CD4-positive, alpha-beta T cell treated with Interleukin-17A for 1 hour (primary cell): ENCODE measurements around the gene NXPH3.

ENCODE experiments used
- DNase-seq: peaks from one replicate; pipeline ENCODE4 v3.0.0-alpha.2; 2020

Gene NXPH3

DNA sequence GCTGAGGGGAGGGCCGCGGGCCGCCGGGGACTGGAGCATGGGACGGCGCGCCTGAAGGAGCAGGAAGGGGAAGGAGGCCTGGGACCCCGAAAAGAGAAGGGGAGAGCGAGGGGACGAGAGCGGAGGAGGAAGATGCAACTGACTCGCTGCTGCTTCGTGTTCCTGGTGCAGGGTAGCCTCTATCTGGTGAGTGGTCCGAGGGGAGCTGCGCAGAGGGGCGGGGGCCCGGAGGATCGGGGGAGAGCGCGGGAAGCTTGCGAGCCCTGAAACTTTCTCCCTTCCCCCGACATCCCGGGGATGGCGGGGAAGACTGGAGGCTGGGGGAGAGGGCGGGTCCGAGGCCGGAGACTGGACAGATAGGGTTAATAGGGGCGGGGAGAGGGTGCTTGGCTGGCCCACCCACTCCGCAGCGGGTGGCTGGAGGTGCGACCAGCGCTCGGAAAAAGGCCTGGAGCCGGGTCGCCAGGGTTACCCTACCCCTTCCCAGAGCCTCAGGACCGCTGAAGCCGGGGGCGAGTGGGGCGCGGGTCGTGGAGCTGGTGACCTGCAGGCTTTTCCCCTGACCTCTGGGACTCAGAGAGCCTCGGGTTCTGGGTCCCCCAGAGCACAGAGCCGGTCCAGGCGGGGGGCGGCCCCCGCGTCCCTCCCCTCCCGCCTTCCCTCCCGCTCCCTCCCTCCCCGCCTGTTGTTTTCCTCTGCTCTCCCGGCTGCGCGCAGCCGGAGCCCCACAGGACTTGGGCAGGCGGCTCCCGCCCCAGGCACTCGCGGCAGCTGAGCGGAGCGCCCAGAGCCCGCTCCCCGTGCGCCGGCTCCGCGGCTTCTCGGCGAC, 631 bp downstream of the NXPH3 start:
- DNase-seq = no peak

DNA sequence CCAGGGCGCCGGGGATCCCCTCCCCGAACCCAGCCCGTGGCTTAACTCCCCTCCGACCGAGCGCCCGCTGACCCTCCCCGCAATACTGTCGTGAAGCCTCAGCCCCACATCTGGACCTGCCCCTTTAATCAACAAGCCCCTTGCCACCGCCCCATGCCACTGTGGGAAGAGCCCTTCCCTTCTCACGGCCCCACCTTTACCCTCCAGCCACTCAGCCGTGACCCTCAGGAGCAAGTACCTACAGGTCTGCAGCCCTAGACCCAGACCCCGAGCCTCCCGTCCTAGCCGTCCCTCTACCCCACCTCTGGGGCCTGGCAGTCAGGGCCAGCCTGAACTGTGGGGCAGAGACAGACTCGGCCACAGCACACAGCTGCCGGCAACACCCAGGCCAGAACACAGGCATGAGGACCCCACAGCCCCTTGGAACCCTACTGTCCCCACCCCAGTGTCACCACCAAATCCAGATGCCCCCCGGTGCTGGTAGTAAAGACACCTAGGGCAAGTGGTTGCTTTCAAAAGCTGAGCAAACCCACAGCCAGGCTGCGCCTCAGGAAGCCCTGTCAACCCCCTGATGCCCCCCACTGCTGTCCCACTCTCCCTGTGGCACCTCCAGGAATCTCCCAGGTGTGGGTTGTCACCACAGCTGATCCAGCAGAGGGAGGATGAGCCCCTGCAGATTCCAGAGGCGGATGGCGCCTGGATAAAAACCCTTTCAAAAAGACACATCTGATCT, 1.4 kb downstream of the NXPH3 start:
- DNase-seq = no peak

DNA sequence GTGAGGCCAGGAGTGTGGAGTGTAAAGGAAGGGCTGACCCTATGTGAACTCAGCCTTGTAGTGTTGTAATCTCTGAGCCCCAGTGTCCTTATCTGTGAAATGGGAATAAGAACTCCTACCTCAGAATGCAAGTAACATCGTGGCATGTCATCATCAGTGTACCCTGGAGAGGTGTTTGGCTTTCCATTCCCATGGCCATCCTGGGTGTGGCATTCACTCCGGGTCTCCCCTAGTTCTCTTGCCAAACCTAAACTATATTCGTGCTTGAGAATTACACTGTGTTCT, 1.9 kb downstream of the NXPH3 start:
- DNase-seq = no peak

DNA sequence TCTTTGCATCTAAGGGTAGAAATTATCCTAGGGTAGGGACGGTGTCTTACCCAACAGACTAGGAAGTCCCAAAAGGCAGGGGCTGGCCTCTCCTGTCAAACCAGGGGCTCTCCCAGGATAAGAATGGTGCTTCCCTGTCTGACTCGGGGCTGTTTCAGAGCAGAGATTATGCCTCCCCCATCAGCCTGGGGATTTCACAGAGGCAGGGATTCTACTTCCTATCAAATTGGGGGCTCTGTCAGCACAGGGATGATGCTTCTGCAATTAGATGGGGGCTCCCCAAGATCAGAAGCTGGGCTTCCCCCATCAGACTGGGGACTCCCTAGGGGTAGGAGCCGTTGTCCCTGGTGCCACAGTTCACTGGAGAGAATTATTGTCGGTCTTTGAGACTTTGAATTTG, 2.3 kb downstream of the NXPH3 start:
- DNase-seq = no peak

DNA sequence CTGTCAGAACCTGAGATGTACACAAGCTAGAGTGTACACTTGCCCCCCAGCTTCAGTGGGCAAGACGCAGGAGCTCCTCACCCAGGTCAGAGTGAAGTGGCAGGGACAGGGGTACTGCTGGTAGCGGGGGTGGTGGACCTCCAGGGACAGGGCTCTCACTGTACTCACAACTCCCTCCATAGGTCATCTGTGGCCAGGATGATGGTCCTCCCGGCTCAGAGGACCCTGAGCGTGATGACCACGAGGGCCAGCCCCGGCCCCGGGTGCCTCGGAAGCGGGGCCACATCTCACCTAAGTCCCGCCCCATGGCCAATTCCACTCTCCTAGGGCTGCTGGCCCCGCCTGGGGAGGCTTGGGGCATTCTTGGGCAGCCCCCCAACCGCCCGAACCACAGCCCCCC, 2.7 kb downstream of the NXPH3 start:
- no peak for DNase-seq

DNA sequence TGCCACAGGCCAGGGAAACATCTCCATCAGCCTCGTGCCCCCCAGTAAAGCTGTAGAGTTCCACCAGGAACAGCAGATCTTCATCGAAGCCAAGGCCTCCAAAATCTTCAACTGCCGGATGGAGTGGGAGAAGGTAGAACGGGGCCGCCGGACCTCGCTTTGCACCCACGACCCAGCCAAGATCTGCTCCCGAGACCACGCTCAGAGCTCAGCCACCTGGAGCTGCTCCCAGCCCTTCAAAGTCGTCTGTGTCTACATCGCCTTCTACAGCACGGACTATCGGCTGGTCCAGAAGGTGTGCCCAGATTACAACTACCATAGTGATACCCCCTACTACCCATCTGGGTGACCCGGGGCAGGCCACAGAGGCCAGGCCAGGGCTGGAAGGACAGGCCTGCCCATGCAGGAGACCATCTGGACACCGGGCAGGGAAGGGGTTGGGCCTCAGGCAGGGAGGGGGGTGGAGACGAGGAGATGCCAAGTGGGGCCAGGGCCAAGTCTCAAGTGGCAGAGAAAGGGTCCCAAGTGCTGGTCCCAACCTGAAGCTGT, 3.4 kb downstream of the NXPH3 start:
- DNase-seq = no peak

DNA sequence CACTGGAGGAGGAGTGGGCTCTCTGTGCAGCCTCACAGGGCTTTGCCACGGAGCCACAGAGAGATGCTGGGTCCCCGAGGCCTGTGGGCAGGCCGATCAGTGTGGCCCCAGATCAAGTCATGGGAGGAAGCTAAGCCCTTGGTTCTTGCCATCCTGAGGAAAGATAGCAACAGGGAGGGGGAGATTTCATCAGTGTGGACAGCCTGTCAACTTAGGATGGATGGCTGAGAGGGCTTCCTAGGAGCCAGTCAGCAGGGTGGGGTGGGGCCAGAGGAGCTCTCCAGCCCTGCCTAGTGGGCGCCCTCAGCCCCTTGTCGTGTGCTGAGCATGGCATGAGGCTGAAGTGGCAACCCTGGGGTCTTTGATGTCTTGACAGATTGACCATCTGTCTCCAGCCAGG, 3.9 kb downstream of the NXPH3 start:
- no peak for DNase-seq

DNA sequence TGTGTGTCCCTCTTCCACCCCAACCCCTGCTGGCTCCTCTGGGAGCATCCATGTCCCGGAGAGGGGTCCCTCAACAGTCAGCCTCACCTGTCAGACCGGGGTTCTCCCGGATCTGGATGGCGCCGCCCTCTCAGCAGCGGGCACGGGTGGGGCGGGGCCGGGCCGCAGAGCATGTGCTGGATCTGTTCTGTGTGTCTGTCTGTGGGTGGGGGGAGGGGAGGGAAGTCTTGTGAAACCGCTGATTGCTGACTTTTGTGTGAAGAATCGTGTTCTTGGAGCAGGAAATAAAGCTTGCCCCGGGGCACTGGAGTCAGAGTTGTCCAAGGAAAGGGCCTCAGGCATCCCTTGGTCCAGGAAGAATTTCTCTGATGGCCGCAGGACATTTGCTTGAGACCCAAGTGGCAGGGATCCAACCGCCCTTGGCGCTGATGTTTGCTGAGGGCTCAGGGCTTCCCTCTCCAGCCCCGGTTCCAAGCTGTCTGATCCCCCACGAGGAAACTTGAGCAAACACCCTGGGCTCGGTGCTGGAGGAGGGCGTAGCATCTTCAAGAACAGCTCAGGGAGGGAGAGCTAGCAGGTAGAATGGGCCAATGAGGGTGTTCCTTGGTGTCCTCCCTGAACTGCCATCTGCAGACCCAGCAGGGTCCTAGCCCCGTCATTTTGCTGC, 4.5 kb downstream of the NXPH3 start:
- DNase-seq = no peak

DNA sequence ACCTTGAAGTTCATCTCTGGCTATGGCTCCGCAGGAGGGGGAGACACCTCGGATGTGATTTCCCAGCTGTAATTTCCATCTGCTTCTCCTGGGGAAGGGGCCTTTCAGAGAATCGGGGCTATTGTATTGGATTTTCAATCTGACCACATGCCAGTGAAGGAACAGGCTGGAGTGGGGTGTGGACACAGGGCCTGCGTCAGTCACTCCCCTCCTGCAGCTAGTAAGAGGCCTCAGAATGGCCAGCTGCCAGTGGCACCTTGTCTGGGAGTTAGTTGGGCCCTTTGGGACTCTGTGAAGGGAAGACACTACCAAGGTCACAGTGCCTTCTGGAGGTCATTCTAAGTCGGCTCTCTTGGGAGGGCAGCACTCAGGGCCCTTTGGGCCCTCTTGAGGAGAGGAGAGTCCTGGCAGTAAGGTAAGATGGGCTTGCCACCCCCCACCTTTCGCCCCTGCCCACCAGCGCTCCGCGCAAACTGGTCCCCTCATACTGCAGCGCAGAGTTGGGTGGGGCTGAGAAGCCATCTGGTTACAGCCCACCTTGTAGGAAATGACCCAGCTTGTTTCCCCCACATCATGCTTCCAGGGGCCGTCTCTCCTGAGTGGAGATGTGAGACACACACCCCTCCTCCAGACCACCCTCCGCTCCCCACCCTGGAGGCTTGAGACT, 5.4 kb downstream of the NXPH3 start:
- no peak for DNase-seq

DNA sequence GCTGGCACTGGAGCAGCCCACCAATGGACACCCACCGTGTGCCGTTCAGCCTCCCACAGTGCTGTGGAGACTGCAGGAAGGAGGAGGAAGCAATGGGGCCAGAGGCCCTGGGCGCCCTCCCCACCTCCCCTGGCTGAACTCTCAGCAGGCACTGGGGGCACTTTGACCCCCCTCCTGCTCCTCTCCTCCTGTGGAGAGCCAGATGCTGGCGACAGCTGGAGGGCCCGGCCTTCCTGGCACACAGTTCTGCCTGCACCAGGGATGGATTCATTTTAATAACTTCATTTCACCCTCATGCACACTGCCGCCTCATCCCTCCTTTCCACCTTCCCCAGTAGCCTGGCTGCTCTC, 6.0 kb downstream of the NXPH3 start:
- no peak for DNase-seq

DNA sequence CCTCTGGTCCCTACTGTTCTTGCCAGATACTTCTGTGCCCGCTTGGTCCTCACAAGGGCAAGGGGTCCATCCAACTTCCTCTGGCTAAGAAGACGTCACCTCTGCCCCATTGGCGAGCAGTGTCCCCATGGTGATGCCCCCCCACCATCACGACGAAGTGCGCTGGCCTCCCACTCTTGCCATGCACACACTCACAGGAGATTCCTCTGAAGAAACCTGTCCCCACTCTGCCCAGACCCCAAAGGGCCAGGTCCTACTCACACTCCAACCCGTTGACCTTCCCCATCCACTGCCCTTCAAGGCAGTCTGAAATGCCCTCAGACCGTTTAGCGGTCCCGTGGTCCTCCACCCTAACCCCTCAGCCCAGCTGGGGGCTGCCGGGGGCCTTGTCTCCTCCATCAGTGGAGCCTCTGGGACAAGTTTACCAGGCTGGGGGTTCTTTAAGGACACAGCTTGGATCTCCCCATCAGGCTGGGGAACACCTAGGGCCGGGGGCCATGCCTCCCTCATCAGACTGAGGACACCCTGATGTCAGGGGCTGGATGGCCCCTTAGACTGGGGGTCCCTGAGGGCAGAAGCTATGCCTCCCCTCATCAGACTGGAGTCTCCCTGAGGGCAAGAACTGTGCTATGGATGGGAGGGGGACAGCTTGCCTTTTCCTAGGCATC, 6.5 kb downstream of the NXPH3 start:
- no peak for DNase-seq

DNA sequence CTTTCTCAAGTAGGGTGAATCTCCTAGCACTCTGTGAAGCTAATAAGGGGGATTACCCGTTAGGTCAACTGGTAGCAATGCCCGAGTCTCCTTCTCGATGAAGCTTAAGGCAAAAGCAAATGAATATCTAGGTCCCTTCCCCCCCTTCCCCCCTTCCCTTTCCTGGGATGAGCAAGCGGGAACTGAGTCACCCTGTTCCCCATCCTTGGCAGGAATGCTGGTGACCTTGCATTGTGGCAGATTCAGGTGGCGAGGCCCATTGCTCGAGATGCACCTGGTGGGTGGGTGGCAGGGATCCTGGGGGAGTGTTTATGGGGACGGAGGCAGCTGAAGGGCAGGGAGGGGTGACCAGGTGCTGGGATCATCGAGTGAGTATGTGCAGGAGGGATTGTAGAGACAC, 7.1 kb downstream of the NXPH3 start:
- no peak for DNase-seq

DNA sequence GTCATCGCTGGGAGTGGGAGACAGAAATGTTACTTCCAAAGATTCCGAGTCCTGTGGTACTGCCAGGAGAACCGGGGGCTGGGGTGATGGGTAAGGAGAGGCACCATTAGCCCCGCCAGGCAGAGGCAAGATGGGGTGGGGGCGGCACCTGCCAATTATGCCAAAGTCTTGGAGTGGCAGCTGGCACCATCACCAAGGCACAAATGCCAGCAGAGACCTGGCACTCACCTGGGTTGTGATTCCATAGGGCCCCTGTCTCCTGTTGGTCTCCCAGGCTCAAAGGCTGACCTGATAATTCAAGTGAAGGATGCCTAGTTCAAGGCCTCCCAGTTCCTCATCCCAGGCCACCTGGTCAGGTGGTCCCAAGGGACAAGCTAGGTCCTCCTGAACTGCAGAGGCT, 7.6 kb downstream of the NXPH3 start:
- DNase-seq = no peak

DNA sequence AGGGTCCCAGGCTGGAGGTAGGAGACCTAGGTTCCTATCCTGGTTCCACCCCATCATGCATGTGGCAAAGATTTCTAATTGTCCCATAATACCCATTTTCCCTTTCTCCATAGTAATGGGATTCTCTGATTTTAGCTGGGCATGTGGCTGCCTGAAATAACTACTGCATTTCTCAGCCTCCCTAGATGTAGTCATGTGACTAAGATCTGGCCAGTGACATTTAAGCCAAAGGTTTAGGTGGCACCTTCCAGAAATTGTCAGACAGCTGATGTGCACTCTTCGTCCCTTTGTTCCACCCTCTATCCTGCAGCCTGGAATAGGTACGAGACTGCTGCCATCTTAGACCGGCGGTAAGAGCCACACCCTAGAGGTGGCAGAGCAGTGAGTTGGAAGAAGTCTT, 8.2 kb downstream of the NXPH3 start:
- no peak for DNase-seq

DNA sequence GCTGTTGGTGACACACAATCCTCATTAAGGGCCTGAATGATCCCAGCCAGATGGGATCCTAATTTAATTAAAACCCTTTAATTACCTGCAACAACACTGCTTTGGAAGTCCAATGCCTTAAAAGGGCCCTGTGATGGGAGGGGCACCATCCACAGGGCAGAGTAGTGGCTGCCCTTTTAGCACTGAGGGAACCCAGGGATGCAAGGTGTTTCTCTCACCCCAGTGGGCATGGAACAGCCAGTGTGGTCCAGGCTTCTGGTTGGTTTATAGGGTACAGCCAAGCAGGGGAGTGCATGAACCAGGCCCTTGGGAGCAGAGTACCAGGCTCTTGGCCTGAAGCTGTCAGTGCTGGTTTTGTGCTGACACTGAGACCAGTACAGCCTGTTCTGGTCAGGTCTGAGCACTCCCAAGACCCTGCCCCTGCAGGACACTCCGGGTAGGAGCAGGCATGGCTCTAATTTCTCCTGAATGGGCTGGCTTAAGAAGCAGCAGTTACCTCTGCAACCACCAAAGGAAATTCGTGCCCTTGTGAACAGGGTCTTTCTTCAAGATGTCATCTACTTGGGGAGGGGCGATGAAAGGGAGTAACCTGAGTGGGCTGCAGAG, 9.9 kb downstream of the NXPH3 start:
- no peak for DNase-seq

DNA sequence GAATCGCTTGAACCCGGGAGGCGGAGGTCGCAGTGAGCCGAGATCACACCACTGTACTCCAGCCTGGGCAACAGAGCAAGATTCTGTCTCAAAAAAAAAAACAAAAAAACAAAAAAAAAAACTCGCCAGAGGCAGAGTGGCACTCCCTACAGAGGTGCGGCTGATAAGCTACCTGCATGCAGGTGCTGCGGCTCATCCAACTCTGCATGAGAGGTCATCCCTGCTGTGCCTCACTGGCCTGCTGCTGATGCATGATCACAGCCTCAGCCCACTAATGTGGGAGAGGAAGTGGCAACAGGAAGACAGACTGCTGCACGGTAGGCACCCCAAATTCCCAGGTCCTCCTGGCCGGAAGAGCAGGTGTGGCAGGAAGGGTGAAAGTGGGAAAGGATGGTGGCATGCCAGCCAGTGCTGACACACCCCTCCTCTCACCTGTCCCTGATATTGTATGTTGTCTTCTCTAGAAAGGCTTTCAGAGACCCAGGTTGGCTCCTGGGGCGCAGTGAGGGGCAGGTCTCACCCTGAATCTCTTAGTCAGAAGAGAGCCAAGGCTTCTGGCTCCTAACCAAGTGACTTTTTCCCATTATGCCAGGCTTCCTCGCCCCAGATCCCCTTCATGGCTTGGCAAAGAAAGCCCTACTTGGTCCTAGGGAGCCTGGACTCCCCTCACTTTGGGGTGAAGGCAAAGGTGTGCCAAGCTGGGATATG, 11.8 kb downstream of the NXPH3 start:
- no peak for DNase-seq

DNA sequence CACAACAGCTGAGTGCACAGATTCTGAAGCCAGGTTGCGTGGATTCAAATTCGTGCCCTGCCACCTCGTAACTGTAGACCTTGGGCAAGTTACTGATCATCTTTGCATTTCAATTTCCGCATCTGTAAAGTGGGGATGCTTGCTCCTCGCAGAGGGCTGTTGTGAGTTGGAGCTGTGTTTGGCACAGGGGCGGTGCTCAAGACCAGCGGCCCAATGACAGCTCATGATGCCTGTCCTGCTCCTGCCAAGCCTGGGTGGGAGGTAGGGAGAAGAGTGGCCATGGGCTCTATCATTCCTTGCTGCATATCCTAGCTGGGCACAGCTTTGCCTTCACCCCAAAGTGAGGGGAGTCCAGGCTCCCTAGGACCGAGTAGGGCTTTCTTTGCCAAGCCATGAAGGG, 12.6 kb downstream of the NXPH3 start:
- DNase-seq = no peak

DNA sequence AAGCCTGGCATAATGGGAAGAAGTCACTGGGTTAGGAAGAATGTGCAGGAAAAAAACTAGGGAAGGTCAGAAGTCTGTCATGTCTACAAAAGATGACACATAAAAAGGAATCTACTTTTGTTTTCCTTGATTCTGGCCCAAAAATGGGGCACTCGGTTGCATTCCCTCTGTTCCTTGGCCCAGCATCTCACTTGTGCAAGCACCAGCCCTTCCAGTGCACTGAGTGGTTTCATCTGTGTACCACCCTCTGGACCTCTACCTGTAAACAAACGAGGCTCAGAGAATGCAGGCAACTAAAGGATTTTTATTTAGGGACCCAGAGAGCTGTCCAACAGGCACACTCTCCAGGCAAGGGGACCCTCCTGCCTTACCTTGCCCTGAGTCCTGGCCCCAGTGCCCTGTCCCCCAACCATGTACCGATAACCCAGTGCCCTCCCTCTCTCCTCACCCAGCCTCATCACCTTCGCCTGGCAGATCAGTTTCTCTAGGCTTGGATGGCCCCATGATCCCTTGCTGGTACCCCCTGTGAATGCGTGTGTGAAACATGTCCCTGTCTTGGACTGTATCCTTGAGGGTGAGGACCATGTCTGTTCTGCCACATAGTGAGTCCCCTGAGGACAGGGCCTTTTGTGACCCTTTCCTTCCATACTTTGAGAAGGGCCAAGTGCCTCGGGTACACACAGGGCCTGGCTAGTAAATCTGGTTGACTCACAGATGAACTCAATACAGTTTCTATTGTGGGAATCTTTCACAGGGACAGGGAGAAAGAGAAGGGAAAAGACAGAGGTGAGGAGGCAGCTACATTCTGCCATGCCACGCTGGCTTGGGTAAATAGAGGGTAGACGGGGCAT, 13.3 kb downstream of the NXPH3 start:
- DNase-seq = no peak

DNA sequence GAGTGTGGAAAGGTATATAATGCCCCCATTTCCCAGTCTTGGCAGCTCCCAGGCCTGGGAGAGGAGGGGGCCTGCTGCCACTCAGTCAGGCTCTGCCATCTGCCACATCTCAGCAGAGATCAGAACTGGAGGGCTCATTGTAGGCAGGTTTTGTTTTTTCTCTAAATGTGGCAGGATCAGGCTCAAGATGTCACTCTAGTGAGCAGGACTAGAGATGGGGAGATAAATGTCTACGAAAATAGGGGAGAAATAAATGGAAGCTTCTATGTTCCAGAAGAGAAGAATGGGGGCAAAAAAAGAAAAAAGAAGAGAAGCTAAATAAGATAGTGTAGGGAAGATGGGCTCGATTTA, 13.9 kb downstream of the NXPH3 start:
- no peak for DNase-seq

DNA sequence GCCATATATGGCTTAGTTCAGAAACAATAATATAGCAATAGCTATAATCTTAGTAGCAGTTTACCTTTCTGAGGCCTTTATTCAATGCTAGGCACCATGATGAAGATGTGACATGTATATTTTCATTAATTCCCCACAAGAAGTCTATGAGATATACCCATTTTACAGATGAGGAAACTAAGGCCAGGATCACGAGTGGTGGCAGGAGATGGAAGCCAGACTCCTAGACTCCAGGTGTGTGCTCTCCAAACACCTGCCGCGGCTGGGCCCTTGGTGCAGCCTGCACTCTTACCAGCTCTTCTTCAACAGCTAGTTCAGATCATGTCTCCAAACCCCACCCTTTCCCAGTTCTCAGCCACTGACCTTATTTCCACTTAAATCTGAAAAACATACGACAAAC, 15.2 kb downstream of the NXPH3 start:
- DNase-seq = no peak

DNA sequence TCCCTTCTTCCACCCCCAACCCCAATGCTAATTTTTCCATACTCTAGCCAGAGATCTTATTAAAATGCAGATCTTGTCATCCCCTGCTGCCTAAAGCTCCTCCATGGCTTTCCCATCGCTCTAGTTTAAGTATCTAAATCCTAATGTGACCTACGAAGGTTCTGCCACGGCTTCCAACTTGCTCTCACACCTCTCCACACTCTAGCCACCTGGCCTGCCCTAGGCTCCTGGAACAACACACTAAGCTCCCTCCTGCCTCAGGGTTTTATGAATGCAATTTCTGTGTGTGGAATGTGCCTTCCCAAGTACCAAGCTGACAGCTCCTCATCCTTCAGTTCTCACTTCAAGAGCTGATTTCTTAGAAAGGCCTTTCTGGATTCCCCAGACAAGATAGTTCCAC, 16.6 kb downstream of the NXPH3 start:
- no peak for DNase-seq
